HEK293 (cell line): ENCODE data around the gene CPA5.

Source experiments
- CTCF ChIA-PET: fragments of 350-600 bp; formaldehyde crosslinking; extraction: SDS; loops from one replicate; lab custom pipeline; 2021; ENCODE audit warnings: antibody characterized with exemption; lab: Yijun Ruan, JAX
- POLR2A ChIA-PET: fragments of 300-600 bp; formaldehyde crosslinking; extraction: SDS; loops from one replicate; lab custom pipeline; 2020; ENCODE audit warnings: antibody characterized with exemption, inconsistent platforms; lab: Yijun Ruan, JAX
- H3K27ac ChIP-seq: fragments of 200-500 bp; sonication (Bioruptor generic); 2 replicates; pipeline ENCODE4 v1.5.1; 2014; ENCODE audit warnings: low read depth, low read length, control low read depth, inconsistent platforms; ENCODE audit errors: extremely low read depth
- H3K36me3 ChIP-seq, 2 experiments: fragments of 200-500 bp in 1 of 2; sonication (Bioruptor generic) in 1 of 2; 1 replicate in 1 of 2; 2 replicates in 1 of 2; pipeline ENCODE4 v1.5.1; 2014 to 2017; ENCODE audit warnings: inconsistent platforms in 2 of 2, low read length in 2 of 2; ENCODE audit not compliant: control insufficient read depth in 2 of 2, insufficient read depth in 1 of 2
- H3K4me1 ChIP-seq: fragments of 200-500 bp; sonication (Bioruptor generic); 2 replicates; pipeline ENCODE4 v1.5.1; 2014; ENCODE audit warnings: mild to moderate bottlenecking, low read length, inconsistent platforms; ENCODE audit not compliant: control insufficient read depth, insufficient read depth
- H3K4me3 ChIP-seq: 2 replicates; pipeline ENCODE4 v1.5.1; 2011; ENCODE audit warnings: low read depth, mild to moderate bottlenecking, control low read depth, low read length, moderate library complexity
- H3K9me3 ChIP-seq: fragments of 200-500 bp; sonication (Bioruptor generic); 2 replicates; pipeline ENCODE4 v1.5.1; 2014; ENCODE audit warnings: low read depth, low read length, inconsistent platforms; ENCODE audit not compliant: control insufficient read depth, insufficient read depth
- OSR2 ChIP-seq: fragments of 450-650 bp; formaldehyde crosslinking; IDR thresholded peaks from 2 replicates; pipeline ENCODE4 v1.5.1; 2016; ENCODE audit warnings: missing biosample characterization, missing genetic modification characterization
- SCRT1 ChIP-seq: fragments of 450-650 bp; formaldehyde crosslinking; IDR thresholded peaks from 2 replicates; pipeline ENCODE4 v1.5.1; 2016; ENCODE audit warnings: missing biosample characterization, missing genetic modification characterization, borderline replicate concordance
- SP2 ChIP-seq: fragments of 450-650 bp; formaldehyde crosslinking; IDR thresholded peaks from 2 replicates; pipeline ENCODE4 v1.5.1; 2016; ENCODE audit warnings: missing biosample characterization, missing genetic modification characterization
- YY1 ChIP-seq: fragments of 450-650 bp; formaldehyde crosslinking; IDR thresholded peaks from 2 replicates; pipeline ENCODE4 v1.5.1; 2018; ENCODE audit warnings: missing biosample characterization, missing genetic modification characterization
- ZFP37 ChIP-seq: fragments of 450-650 bp; formaldehyde crosslinking; IDR thresholded peaks from 2 replicates; pipeline ENCODE4 v1.5.1; 2016; ENCODE audit warnings: missing biosample characterization, missing genetic modification characterization
- ZNF112 ChIP-seq: fragments of 450-650 bp; formaldehyde crosslinking; IDR thresholded peaks from 2 replicates; pipeline ENCODE4 v1.5.0; 2017; ENCODE audit warnings: missing biosample characterization, missing genetic modification characterization
- ZNF2 ChIP-seq: fragments of 450-650 bp; formaldehyde crosslinking; IDR thresholded peaks from 2 replicates; pipeline ENCODE4 v1.5.1; 2016; ENCODE audit warnings: missing biosample characterization, missing genetic modification characterization
- ZNF280C ChIP-seq: fragments of 450-650 bp; formaldehyde crosslinking; IDR thresholded peaks from 2 replicates; pipeline ENCODE4 v1.5.1; 2016; ENCODE audit warnings: missing biosample characterization, missing genetic modification characterization
- ZNF280D ChIP-seq: fragments of 450-650 bp; formaldehyde crosslinking; IDR thresholded peaks from 2 replicates; pipeline ENCODE4 v1.5.1; 2016; ENCODE audit warnings: missing biosample characterization, missing genetic modification characterization
- ZNF302 ChIP-seq: fragments of 450-650 bp; formaldehyde crosslinking; IDR thresholded peaks from 2 replicates; pipeline ENCODE4 v1.5.1; 2016; ENCODE audit warnings: missing biosample characterization, missing genetic modification characterization, low read depth
- ZNF354C ChIP-seq: fragments of 450-650 bp; formaldehyde crosslinking; IDR thresholded peaks from 2 replicates; pipeline ENCODE4 v1.5.1; 2016; ENCODE audit warnings: missing biosample characterization, missing genetic modification characterization, low read depth, borderline replicate concordance
- ZNF394 ChIP-seq: fragments of 450-650 bp; formaldehyde crosslinking; IDR thresholded peaks from 2 replicates; pipeline ENCODE4 v1.5.1; 2016; ENCODE audit warnings: missing biosample characterization, missing genetic modification characterization, mild to moderate bottlenecking, moderate library complexity, borderline replicate concordance
- ZNF558 ChIP-seq: fragments of 450-650 bp; formaldehyde crosslinking; IDR thresholded peaks from 2 replicates; pipeline ENCODE4 v1.5.1; 2016; ENCODE audit warnings: missing biosample characterization, missing genetic modification characterization
- ZNF677 ChIP-seq: fragments of 450-650 bp; IDR thresholded peaks from 2 replicates; pipeline ENCODE4 v1.5.0; 2018; ENCODE audit warnings: missing biosample characterization, mild to moderate bottlenecking, missing genetic modification characterization, moderate library complexity
- ZSCAN5A ChIP-seq: fragments of 450-650 bp; formaldehyde crosslinking; IDR thresholded peaks from 2 replicates; pipeline ENCODE4 v1.5.1; 2016; ENCODE audit warnings: missing biosample characterization, missing genetic modification characterization

Gene CPA5

GRCh38 chr7:130381468-130382312 lies 37.1 kb downstream of the CPA5 start (continued):
- no peak for TF ChIP-seq ZNF2 (tag by site-specific recombination)
- TF ChIP-seq ZNF354C (tag by site-specific recombination): no peak
- no peak for TF ChIP-seq ZNF280D (tag by site-specific recombination)
- TF ChIP-seq ZFP37 (tag by site-specific recombination): no peak
- no peak for TF ChIP-seq YY1 (tag by site-specific recombination)
- no peak for TF ChIP-seq SP2 (tag by site-specific recombination)
- TF ChIP-seq ZNF280C: no peak
- TF ChIP-seq ZSCAN5A: no peak
- no peak for TF ChIP-seq ZNF677 (tag by site-specific recombination)
- no peak for TF ChIP-seq SCRT1 (tag by site-specific recombination)
- TF ChIP-seq ZNF558 (tag by site-specific recombination): no peak
- TF ChIP-seq ZNF302 (tag by site-specific recombination): no peak

- Histone ChIP-seq H3K4me1 (no peaks in the 10 kb centered on the region), H3K36me3 (no peaks in the 10 kb centered on the region), H3K27ac (no peak overlapping the region), H3K4me3 (no peak overlapping the region), H3K9me3 (no peaks in the 10 kb centered on the region)
- TF ChIP-seq OSR2 (no peak), ZNF112 (tag by site-specific recombination) (no peak), ZNF394 (tag by site-specific recombination) (no peak)
- CTCF ChIA-PET: no interaction called here
- POLR2A ChIA-PET: no interaction called here
Observed at GRCh38 chr7:130383187-130383980, 38.8 kb downstream of the CPA5 start.
